Small intestine (tissue), 7 donors: Measurements from ENCODE around the gene PLA2G4D. TPM values are rescaled to one million over a fixed set of nuclear protein-coding genes. Genes with fewer than 3 reads are reported as not detected.

Experiments
- DNase-seq, 2 donors: peaks; one replicate each; pipeline versions ENCODE4 v3.0.0 to v3.0.0-alpha.2; 2013
- FAIRE-seq: peaks from 2 replicates; lab custom pipeline; 2012; peaks lifted over from hg19 to GRCh38; lab: Jason Lieb, UNC
- H3K27ac ChIP-seq, 3 donors: one replicate each; pipeline ENCODE4 v1.5.1; 2013; ENCODE audit warnings: low read length in 2 of 3, mild to moderate bottlenecking in 2 of 3, control low read depth in 1 of 3, inconsistent platforms in 1 of 3, low read depth in 1 of 3, moderate library complexity in 1 of 3
- H3K27me3 ChIP-seq, 3 donors: one replicate each; pipeline ENCODE4 v1.6.1; 2013; ENCODE audit warnings: low read length in 3 of 3, inconsistent platforms in 1 of 3; ENCODE audit not compliant: control insufficient read depth in 3 of 3, insufficient read depth in 3 of 3
- H3K36me3 ChIP-seq, 3 donors: one replicate each; pipeline ENCODE4 v1.6.1; 2013; ENCODE audit warnings: low read length in 3 of 3, inconsistent platforms in 1 of 3, low read depth in 1 of 3, mild to moderate bottlenecking in 1 of 3, moderate library complexity in 1 of 3; ENCODE audit not compliant: control insufficient read depth in 3 of 3, insufficient read depth in 2 of 3
- H3K4me1 ChIP-seq, 3 donors: one replicate each; pipeline ENCODE4 v1.6.1; 2013; ENCODE audit warnings: low read length in 2 of 3, inconsistent platforms in 1 of 3, low read depth in 1 of 3, mild to moderate bottlenecking in 1 of 3, moderate library complexity in 1 of 3; ENCODE audit not compliant: control insufficient read depth in 3 of 3, insufficient read depth in 2 of 3
- H3K4me3 ChIP-seq, 3 donors: one replicate each; pipeline ENCODE4 v1.5.1; 2013; ENCODE audit warnings: low read length in 3 of 3, control low read depth in 1 of 3, inconsistent platforms in 1 of 3, low read depth in 1 of 3, mild to moderate bottlenecking in 1 of 3, moderate library complexity in 1 of 3
- H3K9me3 ChIP-seq, 2 donors: one replicate each; pipeline ENCODE4 v1.6.1; 2013; ENCODE audit warnings: low read depth in 1 of 2, low read length in 1 of 2; ENCODE audit not compliant: control insufficient read depth in 2 of 2, insufficient read depth in 1 of 2
- WGBS, 3 donors: extraction: QIAGEN DNeasy Blood & Tissue Kit; methylation state at CpG; one replicate each; pipeline ENCODE4 v1.1.7; 2013; 5-methylcytosine and 5-hydroxymethylcytosine counted together
- polyA plus RNA-seq, 4 donors: library from polyadenylated mRNA; stranded (reverse) in 3 of 4; unstranded in 1 of 4; fragments of 200-250 nt in 3 of 4; fragments of 120-200 nt in 1 of 4; gene quantifications; one replicate each; pipeline versions ENCODE4 v1.2.1 to v1.2.3, GENCODE V29; 2013
- donor health status: healthy with polysubstance abuse.
- donor health status: control.
- donor health status: control.
- donor health status: Bipolar disorder and iron deficiency.
- donor health status: healthy.

PLA2G4D gene
- polyA plus RNA-seq, 4 donors = 0.18 to 0.22 (median 0.18) TPM; not detected in 1

- Histone ChIP-seq H3K9me3 (no peaks in the 10 kb centered on the region), H3K36me3 (no peaks in the 10 kb centered on the region), H3K27ac (peak overlapping the region in 1 of 3 donors; percentile 11), H3K27me3 (peaks cover 0 to 10% (median 0%) of the 10 kb centered on the region in 3 donors), H3K4me3 (no peak overlapping the region), H3K4me1 (peaks cover 0 to 5% (median 2%) of the 10 kb centered on the region in 3 donors)
- peak; percentile 72 to 83 for DNase-seq
- FAIRE-seq = no peak
- WGBS, 3 donors = 18 to 29% (median 20%) methylated on average over 29 of the region's 29 CpGs
These were observed 9.7 kb downstream of the PLA2G4D start for GRCh38 chr15:42084465-42085235.

GRCh38 chr15:42083916-42084315 lies 10.4 kb downstream of the PLA2G4D start:
- Histone ChIP-seq H3K36me3 (no peaks in the 10 kb centered on the region), H3K27me3 (peaks cover 0 to 15% (median 0%) of the 10 kb centered on the region in 3 donors), H3K9me3 (no peaks in the 10 kb centered on the region), H3K27ac (no peak overlapping the region), H3K4me3 (no peak overlapping the region), H3K4me1 (peaks cover 0 to 2% (median 2%) of the 10 kb centered on the region in 3 donors)
- no peak for FAIRE-seq
- 81 to 89% (median 88%) methylated on average over 13 of the region's 13 CpGs for WGBS, 3 donors
- DNase-seq = no peak

GRCh38 chr15:42083605-42083908 lies 10.8 kb downstream of the PLA2G4D start:
- peaks cover 0 to 2% (median 0%) of the 10 kb centered on the region in 3 donors for H3K4me1 ChIP-seq
- FAIRE-seq (no peak), DNase-seq (no peak)
- 86 to 88% (median 87%) methylated on average over 3 of the region's 3 CpGs for WGBS, 3 donors
- no peak overlapping the region for H3K27ac ChIP-seq
- no peaks in the 10 kb centered on the region for H3K36me3 ChIP-seq
- H3K4me3 ChIP-seq = no peak overlapping the region
- no peaks in the 10 kb centered on the region for H3K9me3 ChIP-seq
- peaks cover 0 to 15% (median 0%) of the 10 kb centered on the region in 3 donors for H3K27me3 ChIP-seq

- peaks cover 0 to 15% (median 0%) of the 10 kb centered on the region in 3 donors for H3K27me3 ChIP-seq
- FAIRE-seq = no peak
- peaks cover 0 to 2% (median 0%) of the 10 kb centered on the region in 3 donors for H3K4me1 ChIP-seq
- no peak for DNase-seq
- H3K27ac ChIP-seq = no peak overlapping the region
- H3K4me3 ChIP-seq = no peak overlapping the region
- no peaks in the 10 kb centered on the region for H3K9me3 ChIP-seq
- H3K36me3 ChIP-seq = no peaks in the 10 kb centered on the region
- 82 to 95% (median 91%) methylated on average over 17 of the region's 17 CpGs for WGBS, 3 donors
These were observed 11.3 kb downstream of the PLA2G4D start for GRCh38 chr15:42082823-42083604.

GRCh38 chr15:42082141-42082540 lies 12.2 kb downstream of the PLA2G4D start:
- Histone ChIP-seq H3K36me3 (no peaks in the 10 kb centered on the region), H3K27ac (no peak overlapping the region), H3K9me3 (no peaks in the 10 kb centered on the region), H3K27me3 (peaks cover 0 to 15% (median 0%) of the 10 kb centered on the region in 3 donors), H3K4me1 (peaks cover 0 to 2% (median 0%) of the 10 kb centered on the region in 3 donors), H3K4me3 (no peak overlapping the region)
- FAIRE-seq = no peak
- 87 to 100% (median 89%) methylated on average over 1 of the region's 1 CpG for WGBS, 3 donors
- DNase-seq = no peak

GRCh38 chr15:42080919-42081830 lies 13.2 kb downstream of the PLA2G4D start:
- 80 to 91% (median 86%) methylated on average over 11 of the region's 11 CpGs for WGBS, 3 donors
- Histone ChIP-seq H3K9me3 (no peaks in the 10 kb centered on the region), H3K4me1 (peaks cover 0 to 2% (median 0%) of the 10 kb centered on the region in 3 donors), H3K27me3 (peaks cover 0 to 15% (median 0%) of the 10 kb centered on the region in 3 donors), H3K27ac (no peak overlapping the region), H3K36me3 (no peaks in the 10 kb centered on the region), H3K4me3 (no peak overlapping the region)
- no peak for FAIRE-seq
- no peak for DNase-seq

GRCh38 chr15:42080186-42080918 lies 14.0 kb downstream of the PLA2G4D start:
- Histone ChIP-seq H3K36me3 (no peaks in the 10 kb centered on the region), H3K4me3 (no peak overlapping the region), H3K27me3 (peaks cover 0 to 15% (median 0%) of the 10 kb centered on the region in 3 donors), H3K9me3 (no peaks in the 10 kb centered on the region), H3K4me1 (peaks cover 0 to 2% (median 0%) of the 10 kb centered on the region in 3 donors), H3K27ac (no peak overlapping the region)
- 51 to 71% (median 58%) methylated on average over 18 of the region's 18 CpGs for WGBS, 3 donors
- FAIRE-seq (no peak), DNase-seq (no peak)
